HEK293 (cell line): ENCODE data around the gene ADAT2.

Experiments used
- CTCF ChIP-seq: fragments of 450-650 bp; formaldehyde crosslinking; IDR thresholded peaks from 2 replicates; pipeline ENCODE4 v1.5.1; 2016; ENCODE audit warnings: missing biosample characterization, missing genetic modification characterization
- SALL2 ChIP-seq: fragments of 450-650 bp; formaldehyde crosslinking; IDR thresholded peaks from 2 replicates; pipeline ENCODE4 v1.5.0; 2017; ENCODE audit warnings: missing biosample characterization, mild to moderate bottlenecking, missing genetic modification characterization, borderline replicate concordance
- SETDB1 ChIP-seq: IDR thresholded peaks from one replicate; pipeline ENCODE4 v1.6.1; 2017; ENCODE audit warnings: mild to moderate bottlenecking, low read length, moderate library complexity, mixed read lengths; ENCODE audit not compliant: insufficient read length
- SP7 ChIP-seq: fragments of 450-650 bp; formaldehyde crosslinking; IDR thresholded peaks from 2 replicates; pipeline ENCODE4 v1.5.1; 2016; ENCODE audit warnings: missing biosample characterization, missing genetic modification characterization
- ZNF10 ChIP-seq: fragments of 450-650 bp; formaldehyde crosslinking; IDR thresholded peaks from 2 replicates; pipeline ENCODE4 v1.5.1; 2017; ENCODE audit warnings: missing biosample characterization, missing genetic modification characterization
- ZNF23 ChIP-seq: fragments of 450-650 bp; formaldehyde crosslinking; IDR thresholded peaks from 2 replicates; pipeline ENCODE4 v1.5.1; 2016; ENCODE audit warnings: missing biosample characterization, missing genetic modification characterization, borderline replicate concordance
- ZNF274 ChIP-seq, 2 experiments: fragments of 200-500 bp in 1 of 2; fragments of 450-650 bp in 1 of 2; sonication (Bioruptor generic) in 1 of 2; formaldehyde crosslinking in 1 of 2; IDR thresholded peaks; 2 replicates each; pipeline versions ENCODE4 v1.5.1 to v1.6.1; 2014 to 2016; ENCODE audit warnings: borderline replicate concordance in 1 of 2, inconsistent platforms in 1 of 2, low read length in 1 of 2, missing biosample characterization in 1 of 2, missing genetic modification characterization in 1 of 2
- ZNF549 ChIP-seq: fragments of 450-650 bp; IDR thresholded peaks from 2 replicates; pipeline ENCODE4 v1.5.1; 2018; ENCODE audit warnings: missing biosample characterization, missing genetic modification characterization, mild to moderate bottlenecking, inconsistent platforms, moderate library complexity
- ZNF571 ChIP-seq: fragments of 450-650 bp; formaldehyde crosslinking; IDR thresholded peaks from 2 replicates; pipeline ENCODE4 v1.5.0; 2017; ENCODE audit warnings: missing biosample characterization, missing genetic modification characterization
- ZNF621 ChIP-seq: fragments of 450-650 bp; formaldehyde crosslinking; IDR thresholded peaks from 2 replicates; pipeline ENCODE4 v1.5.1; 2017; ENCODE audit warnings: missing biosample characterization, missing genetic modification characterization
- ZNF626 ChIP-seq: fragments of 450-650 bp; sonication (Bioruptor Pico); formaldehyde crosslinking; IDR thresholded peaks from 2 replicates; pipeline ENCODE4 v1.5.1; 2018; ENCODE audit warnings: missing biosample characterization, missing genetic modification characterization, inconsistent platforms

- TF ChIP-seq ZNF23 (tag by site-specific recombination) (no peak), ZNF621 (tag by site-specific recombination) (no peak), CTCF (tag by site-specific recombination) (peak; percentile 80), SALL2 (tag by site-specific recombination) (no peak), SP7 (tag by site-specific recombination) (no peak), ZNF274 (IDR thresholded peaks at IDR 0.05; ENCODE audit: low read length) (no peak), ZNF274 (tag by site-specific recombination; IDR thresholded peaks at IDR 0.05; ENCODE audit: borderline replicate concordance) (no peak), ZNF571 (tag by site-specific recombination) (no peak), SETDB1 (no peak), ZNF10 (no peak), ZNF549 (tag by site-specific recombination) (no peak), ZNF626 (no peak)
These were observed 23.2 kb downstream of the ADAT2 start for GRCh38 chr6:143427109-143427817.
